Renal pelvis (tissue), 12 donors: ENCODE results near the gene PAWR. TPM values are rescaled to one million over a fixed set of nuclear protein-coding genes. Genes with fewer than 3 reads are reported as not detected.

Source experiments
- DNase-seq: peaks from one replicate; pipeline ENCODE4 v3.0.0-alpha.2; 2013
- long read RNA-seq, 16 experiments: transcript quantifications; one replicate each; lab custom pipeline, GENCODE V29; 2026
- polyA plus RNA-seq, 3 donors: library from polyadenylated mRNA; unstranded; fragments of 120-200 nt; gene quantifications; one replicate each; pipeline ENCODE4 v1.2.1, GENCODE V29; 2013; ENCODE audit not compliant: insufficient read length in 3 of 3

The PAWR gene, protein sequence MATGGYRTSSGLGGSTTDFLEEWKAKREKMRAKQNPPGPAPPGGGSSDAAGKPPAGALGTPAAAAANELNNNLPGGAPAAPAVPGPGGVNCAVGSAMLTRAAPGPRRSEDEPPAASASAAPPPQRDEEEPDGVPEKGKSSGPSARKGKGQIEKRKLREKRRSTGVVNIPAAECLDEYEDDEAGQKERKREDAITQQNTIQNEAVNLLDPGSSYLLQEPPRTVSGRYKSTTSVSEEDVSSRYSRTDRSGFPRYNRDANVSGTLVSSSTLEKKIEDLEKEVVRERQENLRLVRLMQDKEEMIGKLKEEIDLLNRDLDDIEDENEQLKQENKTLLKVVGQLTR
- polyA plus RNA-seq: 100 to 1,000 TPM in 2 of 3 donors, 10 to 100 TPM in 1; 50.0 to 127 (median 118) TPM
- long read RNA-seq, donor 1, full-length matches to known transcripts: 6 of 6 reads
- long read RNA-seq, donor 1, partial matches to known transcripts: 0 of 6 reads
- long read RNA-seq, donor 1, other reads (novel, unspliced or antisense): 0 of 6 reads
- long read RNA-seq, donor 2, full-length matches to known transcripts: 1 of 6 reads
- long read RNA-seq, donor 2, partial matches to known transcripts: 5 of 6 reads
- long read RNA-seq, donor 2, other reads (novel, unspliced or antisense): 0 of 6 reads
- long read RNA-seq, donor 3, full-length matches to known transcripts: 7 of 7 reads
- long read RNA-seq, donor 3, partial matches to known transcripts: 0 of 7 reads
- long read RNA-seq, donor 3, other reads (novel, unspliced or antisense): 0 of 7 reads
- long read RNA-seq, donor 4, full-length matches to known transcripts: 8 of 8 reads
- long read RNA-seq, donor 4, partial matches to known transcripts: 0 of 8 reads
- long read RNA-seq, donor 4, other reads (novel, unspliced or antisense): 0 of 8 reads
- long read RNA-seq, donor 5, full-length matches to known transcripts: 2 of 2 reads
- long read RNA-seq, donor 5, partial matches to known transcripts: 0 of 2 reads
- long read RNA-seq, donor 5, other reads (novel, unspliced or antisense): 0 of 2 reads
- long read RNA-seq, donor 6, full-length matches to known transcripts: 4 of 13 reads
- long read RNA-seq, donor 6, partial matches to known transcripts: 9 of 13 reads
- long read RNA-seq, donor 6, other reads (novel, unspliced or antisense): 0 of 13 reads
- long read RNA-seq, donor 7, full-length matches to known transcripts: 9 of 22 reads
- long read RNA-seq, donor 7, partial matches to known transcripts: 13 of 22 reads
- long read RNA-seq, donor 7, other reads (novel, unspliced or antisense): 0 of 22 reads
- long read RNA-seq, donor 8, partial matches to known transcripts: 10 of 11 reads
- long read RNA-seq, donor 8, other reads (novel, unspliced or antisense): 0 of 11 reads
- long read RNA-seq, donor 9, full-length matches to known transcripts: 12 of 21 reads
- long read RNA-seq, donor 9, partial matches to known transcripts: 9 of 21 reads
- long read RNA-seq, donor 9, other reads (novel, unspliced or antisense): 0 of 21 reads
- long read RNA-seq, donor 10, full-length matches to known transcripts: 15 of 22 reads
- long read RNA-seq, donor 10, partial matches to known transcripts: 7 of 22 reads
- long read RNA-seq, donor 10, other reads (novel, unspliced or antisense): 0 of 22 reads
- long read RNA-seq, donor 11, full-length matches to known transcripts: 4 of 10 reads
- long read RNA-seq, donor 11, partial matches to known transcripts: 6 of 10 reads
- long read RNA-seq, donor 11, other reads (novel, unspliced or antisense): 0 of 10 reads
- long read RNA-seq, donor 12, full-length matches to known transcripts: 13 of 33 reads
- long read RNA-seq, donor 12, partial matches to known transcripts: 13 of 33 reads
- long read RNA-seq, donor 12, other reads (novel, unspliced or antisense): 7 of 33 reads
- long read RNA-seq, donor 13, transcript PAWR-204 (3 exons, 863 nt): major isoform, 13 of 16 reads
- long read RNA-seq, donor 13, partial matches to known transcripts: 0 of 16 reads
- long read RNA-seq, donor 13, other reads (novel, unspliced or antisense): 0 of 16 reads
- long read RNA-seq, donor 14: 0 reads
- long read RNA-seq, donor 15, full-length matches to known transcripts: 5 of 10 reads
- long read RNA-seq, donor 15, partial matches to known transcripts: 5 of 10 reads
- long read RNA-seq, donor 15, other reads (novel, unspliced or antisense): 0 of 10 reads
- long read RNA-seq, donor 16, full-length matches to known transcripts: 7 of 13 reads
- long read RNA-seq, donor 16, partial matches to known transcripts: 6 of 13 reads
- long read RNA-seq, donor 16, other reads (novel, unspliced or antisense): 0 of 13 reads

DNA sequence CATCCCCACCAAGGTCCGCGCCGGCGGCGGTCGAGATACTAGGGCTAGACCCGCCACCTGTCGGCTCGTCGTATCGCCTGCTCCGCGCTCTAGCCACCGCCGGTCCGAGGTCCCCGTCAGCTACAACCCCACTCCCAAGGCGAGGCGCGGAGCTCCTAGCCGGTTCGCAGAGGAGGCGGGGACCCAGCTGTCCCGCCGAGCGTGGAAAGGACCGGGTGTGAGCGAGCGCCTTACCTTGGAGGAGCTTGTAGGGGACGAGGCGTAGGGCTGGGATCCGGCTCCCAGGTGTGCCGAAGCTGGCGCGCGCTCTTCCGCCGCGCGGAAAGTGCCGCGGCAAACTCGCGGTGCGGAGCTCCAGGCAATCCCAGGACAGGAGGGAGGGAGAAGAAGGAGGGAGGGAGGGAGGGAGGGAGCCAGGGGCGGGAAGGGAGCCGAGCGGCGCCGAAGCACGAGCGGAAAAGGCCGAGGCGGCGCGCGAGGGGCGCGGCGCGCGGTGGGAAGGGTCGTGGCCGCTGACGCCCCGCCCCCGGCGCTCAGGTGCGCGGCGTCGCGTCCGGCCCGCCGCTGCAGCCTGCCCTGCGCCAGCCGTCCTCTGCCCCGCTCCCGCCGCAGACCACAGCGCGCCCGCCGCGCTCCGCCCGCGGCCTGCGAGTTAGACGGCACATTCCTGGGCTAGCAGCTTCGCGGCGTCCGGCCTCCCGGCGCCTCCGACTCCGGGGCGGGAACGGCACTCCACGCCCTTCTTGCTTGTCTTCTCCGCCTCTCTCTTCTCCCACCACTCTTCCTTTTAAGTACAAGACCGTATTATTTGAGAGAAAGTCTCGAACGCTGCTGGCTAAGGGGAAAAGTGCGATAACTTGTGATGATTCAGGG lies at the start of gene PAWR:
PAWR (minus strand) TSS at position 327 of the 873 bp plus-strand sequence. CDS start 720 bp downstream, outside the sequence.
- DNase-seq: peak; percentile 85

DNA sequence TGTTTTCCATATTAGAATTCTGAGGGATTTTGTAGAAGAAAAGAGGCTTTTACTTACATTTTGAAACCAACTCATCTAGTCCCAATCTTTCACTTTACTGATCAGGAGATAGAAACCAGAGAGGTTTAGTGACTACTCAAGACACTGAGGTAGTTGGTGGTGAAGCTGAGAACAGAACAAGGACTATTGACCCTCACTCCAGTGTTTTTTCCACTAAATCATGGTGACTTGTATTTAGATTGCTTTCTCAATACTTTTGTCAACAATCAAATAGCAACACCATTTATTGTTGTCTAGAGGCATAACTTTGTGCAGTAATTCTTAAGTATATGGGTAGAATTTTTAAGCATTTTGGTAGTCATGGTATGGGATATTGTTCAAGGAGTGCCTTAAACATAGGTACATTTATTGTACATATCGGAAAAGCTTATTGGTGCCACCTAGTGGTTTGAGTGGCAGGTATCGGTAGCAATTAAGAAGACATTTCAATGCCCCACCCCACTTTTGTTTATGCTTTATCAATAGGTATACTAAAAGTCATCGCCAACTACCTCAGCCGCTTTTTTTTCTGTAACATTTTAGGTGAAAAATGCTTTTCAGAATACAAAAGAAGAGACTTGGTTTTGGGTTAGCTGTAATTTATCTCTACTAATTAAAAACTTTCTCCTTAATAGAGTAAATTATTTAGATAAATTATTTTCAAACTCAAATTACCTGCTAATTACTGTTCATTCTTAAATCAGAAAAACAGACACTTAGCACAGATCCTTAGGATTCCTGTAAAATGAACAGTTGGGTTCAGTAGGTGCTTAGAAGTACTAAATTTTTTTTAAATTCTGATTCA lies 47.3 kb upstream of the PAWR start:
- peak; percentile 43 for DNase-seq

DNA sequence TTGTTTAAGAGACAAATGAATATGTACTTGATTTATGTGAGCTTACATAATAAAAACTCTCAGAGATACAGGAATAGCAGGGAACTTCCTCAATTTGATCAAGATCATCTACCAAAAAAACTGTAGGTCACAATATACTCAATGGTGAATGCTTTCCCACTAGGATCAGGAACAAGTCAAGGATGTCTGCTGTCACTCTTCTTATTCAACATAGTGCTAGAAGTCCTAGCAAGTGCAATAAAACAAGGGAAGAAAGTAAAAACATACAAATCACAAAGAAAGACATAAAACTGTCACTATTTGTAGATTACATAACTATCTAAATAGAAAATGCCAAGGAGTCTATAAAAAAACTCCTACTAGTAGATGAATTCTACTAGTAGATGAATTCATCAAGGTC lies 41.9 kb upstream of the PAWR start:
- DNase-seq: no peak

DNA sequence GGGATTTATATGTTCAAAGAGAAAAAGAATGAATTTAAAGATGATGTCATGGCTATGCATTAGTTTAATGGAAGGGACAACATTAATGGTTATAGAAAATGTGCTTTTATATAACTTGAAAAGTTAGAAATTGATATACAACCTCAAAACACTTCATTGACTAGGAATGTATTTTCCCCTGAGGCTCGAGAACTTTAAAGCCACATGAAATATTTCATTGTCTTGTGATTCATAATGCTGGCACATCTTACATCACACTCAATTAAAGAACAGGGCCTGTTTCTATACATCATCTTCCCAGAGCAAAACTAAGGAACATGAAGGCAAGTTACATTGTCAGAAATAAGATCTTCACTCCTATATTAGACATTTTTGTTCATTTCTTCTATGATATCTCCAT lies 35.2 kb upstream of the PAWR start:
- DNase-seq: no peak

DNA sequence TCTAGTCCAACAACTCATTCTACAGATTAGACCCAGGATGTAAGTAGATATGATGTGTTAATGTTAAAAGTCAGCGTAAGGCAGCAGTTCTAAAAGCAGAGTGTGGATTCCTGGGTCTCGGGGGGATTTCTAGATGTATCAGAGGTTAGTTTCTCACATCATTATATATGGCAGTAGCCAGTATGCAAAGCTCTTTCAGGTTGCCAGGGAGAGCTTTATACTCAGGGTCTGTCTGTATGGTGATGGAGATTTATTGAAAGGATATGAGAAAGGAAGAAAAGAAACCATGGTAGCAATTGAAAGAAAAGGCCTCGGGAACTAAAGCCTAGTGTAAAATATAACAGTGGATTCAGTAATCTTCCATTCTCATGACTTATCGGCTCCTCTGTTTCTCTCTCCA lies 26.2 kb upstream of the PAWR start:
- DNase-seq: no peak

DNA sequence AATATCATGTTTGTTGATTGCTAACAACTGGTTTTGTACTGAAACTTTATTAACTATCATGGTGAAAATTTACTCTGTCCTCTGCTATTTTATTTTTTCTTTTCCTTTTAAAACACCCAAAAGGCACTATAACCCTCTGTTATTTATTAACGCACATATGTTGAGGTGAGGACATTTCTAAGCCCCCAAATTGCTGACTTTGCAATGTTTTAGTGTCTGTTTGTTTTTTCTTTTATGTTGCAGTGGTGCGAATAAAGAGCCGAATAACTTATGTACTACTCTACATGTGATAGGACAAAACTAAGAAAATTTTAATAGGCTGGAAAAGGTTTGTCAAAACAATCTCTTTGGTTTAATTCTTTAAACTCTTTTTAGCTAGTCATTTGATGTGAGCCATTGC lies 24.5 kb upstream of the PAWR start:
- DNase-seq: no peak

DNA sequence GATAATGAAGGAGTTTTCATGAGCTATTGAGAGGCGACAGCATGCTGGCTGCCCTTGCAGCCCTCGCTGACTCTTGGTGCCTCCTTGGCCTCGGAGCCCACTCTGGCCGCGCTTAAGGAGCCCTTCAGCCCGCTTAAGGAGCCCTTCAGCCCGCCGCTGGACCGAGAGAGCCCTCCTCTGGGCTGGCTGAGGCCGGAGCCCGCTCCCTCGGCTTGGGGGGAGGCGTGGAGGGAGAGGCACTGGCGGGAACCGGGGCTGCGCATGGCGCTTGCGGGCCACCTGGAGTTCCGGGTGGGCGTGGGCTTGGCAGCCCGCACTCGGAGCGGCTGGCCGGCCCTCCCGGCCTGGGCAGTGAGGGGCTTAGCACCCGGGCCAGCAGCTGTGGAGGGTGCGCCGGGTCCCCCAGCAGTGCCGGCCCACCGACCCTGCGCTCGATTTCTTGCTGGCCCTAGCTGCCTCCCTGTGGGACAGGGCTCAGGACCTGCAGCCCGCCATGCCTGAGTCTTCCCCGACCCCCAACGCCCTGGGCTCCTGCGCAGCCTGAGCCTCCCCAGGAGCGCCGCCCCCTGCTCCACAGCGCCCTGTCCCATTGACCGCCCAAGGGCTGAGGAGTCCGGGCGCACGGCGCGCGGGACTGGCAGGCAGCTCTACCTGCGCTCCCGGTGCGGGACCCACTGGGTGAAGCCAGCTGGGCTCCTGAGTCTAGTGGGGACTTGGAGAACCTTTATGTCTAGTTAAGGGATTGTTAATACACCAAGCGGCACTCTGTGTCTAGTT lies 20.1 kb upstream of the PAWR start:
- no peak for DNase-seq

DNA sequence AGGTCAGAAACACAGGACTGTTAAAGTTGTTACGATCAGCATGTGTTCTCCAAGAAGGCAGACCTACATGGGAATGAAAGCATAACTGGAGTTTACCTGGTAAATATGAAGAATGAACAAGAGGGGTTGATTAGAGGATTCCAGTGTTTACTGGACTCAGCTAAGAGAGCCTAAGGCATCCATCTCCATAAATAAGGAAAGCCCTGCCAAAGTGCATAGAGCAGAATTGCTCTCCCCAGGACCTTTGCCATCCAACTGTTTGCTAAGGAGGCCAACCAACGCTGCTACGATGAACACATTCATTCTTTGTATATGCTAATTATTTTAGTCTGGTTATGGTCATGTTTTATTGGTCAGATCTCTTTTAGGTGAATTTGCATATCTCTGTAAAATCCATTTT lies 17.1 kb upstream of the PAWR start:
- DNase-seq: no peak

DNA sequence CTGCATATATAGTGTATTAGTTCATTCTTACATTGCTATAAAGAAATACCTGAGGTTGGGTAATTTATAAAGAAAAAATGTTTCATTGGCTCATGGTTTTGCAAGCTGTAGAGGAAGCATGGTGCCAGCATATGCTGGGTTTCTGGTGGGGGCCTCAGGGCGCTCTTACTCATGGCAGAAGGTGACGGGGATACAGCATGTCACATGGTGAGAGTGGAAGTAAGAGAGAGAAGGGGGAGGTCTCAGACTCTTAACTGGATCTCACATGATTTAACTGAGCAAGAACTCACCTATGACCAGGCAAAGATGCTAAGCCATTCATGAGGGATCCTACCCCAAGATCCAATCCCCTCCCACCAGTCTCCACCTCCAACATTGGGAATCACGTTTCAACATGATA lies 15.9 kb upstream of the PAWR start:
- DNase-seq: no peak

DNA sequence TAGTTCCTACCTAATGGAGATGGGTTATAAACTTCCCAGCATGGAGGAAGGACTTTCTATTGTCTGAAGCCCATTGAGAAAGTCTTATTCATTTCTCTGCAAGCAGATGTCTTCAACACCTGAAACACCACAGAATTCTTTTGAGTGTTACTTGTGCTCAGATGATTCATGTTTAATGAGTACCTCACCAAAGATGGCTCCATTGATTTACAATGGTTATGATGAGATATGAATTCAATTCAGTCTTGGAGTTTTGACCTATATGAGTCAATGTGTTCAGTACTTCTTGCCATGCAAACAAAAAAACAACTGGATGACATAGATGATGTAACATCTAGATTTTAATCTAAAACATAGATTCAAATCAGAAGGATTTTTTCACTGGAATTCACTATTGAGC lies 15.4 kb upstream of the PAWR start:
- no peak for DNase-seq

DNA sequence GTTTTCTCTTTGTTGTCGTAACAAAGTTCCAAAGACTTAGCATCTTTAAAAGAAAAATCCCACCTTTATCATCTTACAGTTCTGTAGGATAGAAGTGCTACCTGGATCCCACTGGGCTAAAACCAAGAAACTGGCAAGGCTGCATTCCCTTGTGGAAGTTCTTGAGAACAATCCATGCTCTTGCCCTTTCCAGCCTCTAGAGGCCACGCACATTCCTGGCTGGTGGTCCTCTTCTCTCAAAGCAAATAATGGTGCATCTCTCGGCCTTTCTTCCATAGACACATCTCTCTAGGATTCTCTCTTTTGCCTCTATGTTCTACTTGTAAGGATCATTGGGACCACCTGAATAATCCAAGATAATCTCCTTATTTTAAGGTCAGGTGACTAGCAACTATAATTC lies 8.2 kb upstream of the PAWR start:
- no peak for DNase-seq

DNA sequence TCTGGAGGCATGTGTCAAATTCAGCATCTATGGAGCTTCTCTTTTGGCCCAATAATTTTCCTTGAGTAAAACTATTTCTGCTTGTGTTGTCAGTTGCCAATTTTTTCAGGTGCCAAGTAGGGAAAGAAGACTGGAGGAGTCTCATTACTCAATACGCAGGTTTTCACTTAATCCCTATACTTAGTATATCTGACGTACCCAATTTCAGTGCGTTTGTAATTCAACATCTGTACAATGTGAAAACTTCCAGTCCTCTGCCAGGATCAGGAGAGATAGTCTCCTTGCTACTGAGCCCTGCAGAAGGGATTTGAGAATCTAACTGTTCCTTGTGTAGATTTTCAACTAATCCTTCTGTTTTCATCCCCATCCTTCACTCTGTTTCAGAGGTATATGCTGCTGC lies 5.7 kb upstream of the PAWR start:
- DNase-seq: no peak

DNA sequence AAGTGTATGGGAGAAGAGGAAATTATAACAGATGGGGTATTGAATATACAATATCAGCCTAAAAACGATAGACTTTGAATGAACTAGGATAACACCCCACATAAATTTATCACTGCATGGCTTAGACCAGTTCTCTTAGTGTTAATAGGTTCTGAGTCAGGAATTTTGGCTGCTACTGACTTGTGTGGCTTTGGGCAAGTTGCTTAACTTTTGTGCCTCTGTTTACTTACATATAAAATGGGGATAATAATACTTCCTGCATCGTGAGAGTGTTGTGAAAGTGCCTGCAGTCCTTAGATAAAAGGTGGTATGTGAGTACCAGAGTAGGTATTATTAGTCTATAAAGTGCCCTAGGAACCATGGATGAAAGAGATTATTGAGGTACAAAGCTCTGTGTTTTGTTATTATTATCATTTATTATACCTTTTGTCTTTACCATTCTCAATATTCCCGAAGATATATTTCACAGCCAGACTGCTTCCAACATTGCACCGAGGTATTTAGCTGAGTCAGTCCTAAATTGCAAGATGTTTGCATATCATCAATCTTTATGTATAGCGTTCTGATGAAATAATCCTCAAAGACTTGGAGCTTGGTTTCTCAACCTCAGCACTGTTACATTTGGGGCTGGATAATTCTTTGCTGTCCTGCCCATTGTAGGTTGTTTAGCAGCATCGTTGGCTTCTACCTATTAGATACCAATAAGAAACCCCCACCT lies 2.3 kb upstream of the PAWR start:
- DNase-seq: no peak

DNA sequence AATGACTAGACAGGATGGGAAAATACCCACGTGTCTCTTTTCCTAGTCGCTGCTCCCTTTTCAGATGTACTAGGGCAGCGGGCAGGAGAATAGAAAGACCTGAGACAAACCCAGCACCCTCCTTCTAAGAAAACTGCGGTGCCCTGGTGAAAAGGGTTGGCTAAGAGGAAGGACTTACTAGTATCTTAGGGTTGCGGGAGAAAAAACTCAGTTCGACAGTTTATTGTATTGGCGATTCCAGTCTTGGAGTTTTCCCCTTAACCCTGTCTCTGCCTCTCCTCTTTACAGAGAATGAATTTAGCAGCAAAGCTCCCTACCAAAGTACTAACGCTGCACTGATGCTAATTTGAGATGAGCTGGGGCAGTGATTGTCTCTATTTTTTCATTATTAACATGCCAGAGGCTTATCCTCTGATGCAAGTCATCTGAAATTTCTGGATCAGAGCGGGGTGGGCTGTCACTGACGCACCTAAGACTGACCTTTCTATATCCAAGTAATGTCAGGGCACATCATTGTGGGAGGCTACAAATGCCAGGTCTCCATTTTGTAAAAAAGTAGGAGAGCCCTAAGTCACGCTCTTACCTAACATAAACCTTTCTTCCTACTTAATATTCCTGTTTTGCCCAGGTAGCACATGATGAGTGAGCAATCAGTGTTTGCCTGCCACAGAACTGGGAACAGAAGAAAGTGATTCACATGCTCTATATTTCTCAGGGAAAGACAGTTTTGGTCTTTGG lies 916 bp upstream of the PAWR start:
- DNase-seq: peak; percentile 4

DNA sequence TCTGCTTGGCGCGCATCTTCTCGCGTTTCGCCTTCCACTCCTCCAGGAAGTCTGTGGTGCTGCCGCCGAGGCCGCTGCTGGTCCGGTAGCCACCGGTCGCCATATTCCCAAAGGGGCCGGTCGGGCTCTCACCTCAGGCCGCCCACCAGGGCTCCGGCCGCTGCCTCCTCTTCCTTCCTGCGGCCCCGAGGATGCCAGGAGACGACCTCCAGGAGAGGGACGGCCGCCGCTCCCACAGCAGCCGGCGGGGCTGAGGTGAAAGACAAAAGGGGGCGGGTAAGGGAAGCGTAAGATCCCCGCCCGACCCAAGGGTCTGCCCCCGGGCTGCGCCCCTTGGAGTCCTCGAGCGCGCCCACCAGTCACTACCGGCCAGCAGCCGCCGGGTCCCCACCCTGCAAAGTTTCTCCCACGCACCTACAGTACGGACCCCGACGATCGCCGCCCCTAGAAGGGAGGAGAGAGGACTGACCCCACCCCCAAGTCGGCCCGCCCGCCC lies 574 bp downstream of the PAWR start:
- no peak for DNase-seq
